ENCODE data around the gene DISC1. TPM values are rescaled to one million over a fixed set of nuclear protein-coding genes. Genes with fewer than 3 reads are reported as not detected.

The DISC1 gene
- total RNA-seq, 6 experiments from 2014 or later, result 1.8 to 3.3 (median 2.4) TPM

- Histone ChIP-seq H3K4me1 (no peaks in the 10 kb centered on the region), H3K27ac (no peak overlapping the region), H3K4me3 (no peak overlapping the region), H3K27me3 (no peaks in the 10 kb centered on the region), H3K9me3 (no peaks in the 10 kb centered on the region), H3K36me3 (no peaks in the 10 kb centered on the region)
- DNase-seq (no peak), ATAC-seq (no peak)
- TF ChIP-seq CTCF (IDR thresholded peaks at IDR 0.05), result no peak
- no peak for TF ChIP-seq POLR2A (IDR thresholded peaks at IDR 0.05)
- intact Hi-C loops (cut with DNase I), result no loop called here
- 54% methylated on average over 4 of the region's 4 CpGs for WGBS (ENCODE audit: insufficient coverage, low coverage, low lambda C conversion rate, missing lambda C conversion rate)
These were observed 107.8 kb downstream of the DISC1 start for GRCh38 chr1:231734417-231734816.

GRCh38 chr1:231735411-231735810, 108.8 kb downstream of the DISC1 start:
- H3K36me3 ChIP-seq, result no peaks in the 10 kb centered on the region
- no peak overlapping the region for H3K27ac ChIP-seq
- ATAC-seq (no peak), DNase-seq (no peak)
- H3K9me3 ChIP-seq, result no peaks in the 10 kb centered on the region
- WGBS (ENCODE audit: insufficient coverage, low coverage, low lambda C conversion rate, missing lambda C conversion rate), result 57% methylated on average over 3 of the region's 3 CpGs
- H3K4me3 ChIP-seq, result no peak overlapping the region
- TF ChIP-seq CTCF (IDR thresholded peaks at IDR 0.05) (no peak), POLR2A (IDR thresholded peaks at IDR 0.05) (no peak)
- no peaks in the 10 kb centered on the region for H3K27me3 ChIP-seq
- H3K4me1 ChIP-seq, result no peaks in the 10 kb centered on the region
- intact Hi-C loops (cut with DNase I), result no loop called here

- no peak overlapping the region for H3K4me3 ChIP-seq
- H3K36me3 ChIP-seq, result no peaks in the 10 kb centered on the region
- H3K27me3 ChIP-seq, result no peaks in the 10 kb centered on the region
- H3K9me3 ChIP-seq, result no peaks in the 10 kb centered on the region
- TF ChIP-seq CTCF (IDR thresholded peaks at IDR 0.05) (no peak), POLR2A (IDR thresholded peaks at IDR 0.05) (no peak)
- ATAC-seq (no peak), DNase-seq (no peak)
- WGBS (ENCODE audit: insufficient coverage, low coverage, low lambda C conversion rate, missing lambda C conversion rate), result 83% methylated on average over 2 of the region's 2 CpGs
- H3K27ac ChIP-seq, result no peak overlapping the region
- intact Hi-C loops (cut with DNase I), result no loop called here
- H3K4me1 ChIP-seq, result no peaks in the 10 kb centered on the region
These were observed 109.4 kb downstream of the DISC1 start for GRCh38 chr1:231735941-231736340.

- H3K27ac ChIP-seq, result no peak overlapping the region
- no peaks in the 10 kb centered on the region for H3K36me3 ChIP-seq
- H3K4me3 ChIP-seq, result no peak overlapping the region
- H3K27me3 ChIP-seq, result no peaks in the 10 kb centered on the region
- no peaks in the 10 kb centered on the region for H3K4me1 ChIP-seq
- ATAC-seq (no peak), DNase-seq (no peak)
- TF ChIP-seq CTCF (IDR thresholded peaks at IDR 0.05), result no peak
- no peak for TF ChIP-seq POLR2A (IDR thresholded peaks at IDR 0.05)
- intact Hi-C loops (cut with DNase I), result no loop called here
- H3K9me3 ChIP-seq, result no peaks in the 10 kb centered on the region
These were observed 109.9 kb downstream of the DISC1 start for GRCh38 chr1:231736464-231736863.

GRCh38 chr1:231738554-231738953, 112.0 kb downstream of the DISC1 start:
- no peaks in the 10 kb centered on the region for H3K4me1 ChIP-seq
- no peak overlapping the region for H3K27ac ChIP-seq
- no peak overlapping the region for H3K4me3 ChIP-seq
- no peaks in the 10 kb centered on the region for H3K9me3 ChIP-seq
- no peaks in the 10 kb centered on the region for H3K36me3 ChIP-seq
- 90% methylated on average over 1 of the region's 1 CpG for WGBS (ENCODE audit: insufficient coverage, low coverage, low lambda C conversion rate, missing lambda C conversion rate)
- intact Hi-C loops (cut with DNase I), result no loop called here
- no peak for TF ChIP-seq CTCF (IDR thresholded peaks at IDR 0.05)
- ATAC-seq (no peak), DNase-seq (no peak)
- no peaks in the 10 kb centered on the region for H3K27me3 ChIP-seq
